HEK293 (cell line): Measurements from ENCODE around the gene IGFN1.

ENCODE experiments used
- CTCF ChIA-PET: fragments of 350-600 bp; formaldehyde crosslinking; extraction: SDS; loops from one replicate; lab custom pipeline; 2021; ENCODE audit warnings: antibody characterized with exemption; lab: Yijun Ruan, JAX
- POLR2A ChIA-PET: fragments of 300-600 bp; formaldehyde crosslinking; extraction: SDS; loops from one replicate; lab custom pipeline; 2020; ENCODE audit warnings: antibody characterized with exemption, inconsistent platforms; lab: Yijun Ruan, JAX
- H3K27ac ChIP-seq: fragments of 200-500 bp; sonication (Bioruptor generic); 2 replicates; pipeline ENCODE4 v1.5.1; 2014; ENCODE audit warnings: low read depth, low read length, control low read depth, inconsistent platforms; ENCODE audit errors: extremely low read depth
- H3K36me3 ChIP-seq, 2 experiments: fragments of 200-500 bp in 1 of 2; sonication (Bioruptor generic) in 1 of 2; 1 replicate in 1 of 2; 2 replicates in 1 of 2; pipeline ENCODE4 v1.5.1; 2014 to 2017; ENCODE audit warnings: inconsistent platforms in 2 of 2, low read length in 2 of 2; ENCODE audit not compliant: control insufficient read depth in 2 of 2, insufficient read depth in 1 of 2
- H3K4me1 ChIP-seq: fragments of 200-500 bp; sonication (Bioruptor generic); 2 replicates; pipeline ENCODE4 v1.5.1; 2014; ENCODE audit warnings: mild to moderate bottlenecking, low read length, inconsistent platforms; ENCODE audit not compliant: control insufficient read depth, insufficient read depth
- H3K4me3 ChIP-seq: 2 replicates; pipeline ENCODE4 v1.5.1; 2011; ENCODE audit warnings: low read depth, mild to moderate bottlenecking, control low read depth, low read length, moderate library complexity
- H3K9me3 ChIP-seq: fragments of 200-500 bp; sonication (Bioruptor generic); 2 replicates; pipeline ENCODE4 v1.5.1; 2014; ENCODE audit warnings: low read depth, low read length, inconsistent platforms; ENCODE audit not compliant: control insufficient read depth, insufficient read depth
- BCL11B ChIP-seq: fragments of 450-650 bp; formaldehyde crosslinking; IDR thresholded peaks from 2 replicates; pipeline ENCODE4 v1.5.1; 2016; ENCODE audit warnings: low read depth, missing biosample characterization, missing genetic modification characterization
- TSHZ1 ChIP-seq: fragments of 450-650 bp; formaldehyde crosslinking; IDR thresholded peaks from 2 replicates; pipeline ENCODE4 v1.5.1; 2016; ENCODE audit warnings: missing biosample characterization, missing genetic modification characterization, borderline replicate concordance
- ZBTB21 ChIP-seq: fragments of 450-650 bp; formaldehyde crosslinking; IDR thresholded peaks from 2 replicates; pipeline ENCODE4 v1.5.1; 2017; ENCODE audit warnings: missing biosample characterization, missing genetic modification characterization
- ZFP37 ChIP-seq: fragments of 450-650 bp; formaldehyde crosslinking; IDR thresholded peaks from 2 replicates; pipeline ENCODE4 v1.5.1; 2016; ENCODE audit warnings: missing biosample characterization, missing genetic modification characterization
- ZNF157 ChIP-seq: fragments of 450-650 bp; formaldehyde crosslinking; IDR thresholded peaks from 2 replicates; pipeline ENCODE4 v1.5.1; 2016; ENCODE audit warnings: missing biosample characterization, missing genetic modification characterization
- ZNF16 ChIP-seq: fragments of 450-650 bp; formaldehyde crosslinking; IDR thresholded peaks from 2 replicates; pipeline ENCODE4 v1.5.1; 2016; ENCODE audit warnings: low read depth, missing biosample characterization, missing genetic modification characterization
- ZNF174 ChIP-seq: fragments of 450-650 bp; formaldehyde crosslinking; IDR thresholded peaks from 2 replicates; pipeline ENCODE4 v1.5.0; 2017; ENCODE audit warnings: missing biosample characterization, mild to moderate bottlenecking, missing genetic modification characterization
- ZNF202 ChIP-seq: fragments of 450-650 bp; formaldehyde crosslinking; IDR thresholded peaks from 2 replicates; pipeline ENCODE4 v1.5.1; 2016; ENCODE audit warnings: missing biosample characterization, missing genetic modification characterization, borderline replicate concordance
- ZNF280D ChIP-seq: fragments of 450-650 bp; formaldehyde crosslinking; IDR thresholded peaks from 2 replicates; pipeline ENCODE4 v1.5.1; 2016; ENCODE audit warnings: missing biosample characterization, missing genetic modification characterization
- ZNF366 ChIP-seq: fragments of 450-650 bp; formaldehyde crosslinking; conservative IDR thresholded peaks from 2 replicates; pipeline ENCODE4 v1.5.1; 2016; ENCODE audit warnings: missing biosample characterization, missing genetic modification characterization
- ZNF449 ChIP-seq: fragments of 450-650 bp; formaldehyde crosslinking; IDR thresholded peaks from 2 replicates; pipeline ENCODE4 v1.5.1; 2017; ENCODE audit warnings: missing biosample characterization, mild to moderate bottlenecking, missing genetic modification characterization, moderate library complexity
- ZNF501 ChIP-seq: fragments of 450-650 bp; formaldehyde crosslinking; IDR thresholded peaks from 2 replicates; pipeline ENCODE4 v1.5.1; 2016; ENCODE audit warnings: missing biosample characterization, missing genetic modification characterization
- ZNF560 ChIP-seq: fragments of 450-650 bp; formaldehyde crosslinking; IDR thresholded peaks from 2 replicates; pipeline ENCODE4 v1.5.1; 2017; ENCODE audit warnings: missing biosample characterization, missing genetic modification characterization, borderline replicate concordance
- ZNF654 ChIP-seq: fragments of 450-650 bp; formaldehyde crosslinking; IDR thresholded peaks from 2 replicates; pipeline ENCODE4 v1.5.1; 2016; ENCODE audit warnings: low read depth, missing biosample characterization, missing genetic modification characterization
- TF ChIP-seq, protein P1 (sequence below): fragments of 450-650 bp; formaldehyde crosslinking; IDR thresholded peaks from 2 replicates; pipeline ENCODE4 v1.5.1; 2016; ENCODE audit warnings: missing biosample characterization, missing genetic modification characterization
- TF ChIP-seq, protein P2 (sequence below): fragments of 450-650 bp; formaldehyde crosslinking; IDR thresholded peaks from 2 replicates; pipeline ENCODE4 v1.5.1; 2016; ENCODE audit warnings: missing biosample characterization, missing genetic modification characterization

Gene IGFN1

GRCh38 chr1:201214461-201214860 is 23.8 kb downstream of the IGFN1 start:
- H3K36me3 ChIP-seq, result no peaks in the 10 kb centered on the region
- ChIA-PET POLR2A (no interaction called here), CTCF (interaction anchor here (0.6 to 1.8 kb wide), 7 partner anchors 11 to 133 kb away, joined by 3 to 8 read pairs (median 4); no protein-coding TSS in a partner anchor)
- H3K4me1 ChIP-seq, result no peaks in the 10 kb centered on the region
- TF ChIP-seq, protein P1, sequence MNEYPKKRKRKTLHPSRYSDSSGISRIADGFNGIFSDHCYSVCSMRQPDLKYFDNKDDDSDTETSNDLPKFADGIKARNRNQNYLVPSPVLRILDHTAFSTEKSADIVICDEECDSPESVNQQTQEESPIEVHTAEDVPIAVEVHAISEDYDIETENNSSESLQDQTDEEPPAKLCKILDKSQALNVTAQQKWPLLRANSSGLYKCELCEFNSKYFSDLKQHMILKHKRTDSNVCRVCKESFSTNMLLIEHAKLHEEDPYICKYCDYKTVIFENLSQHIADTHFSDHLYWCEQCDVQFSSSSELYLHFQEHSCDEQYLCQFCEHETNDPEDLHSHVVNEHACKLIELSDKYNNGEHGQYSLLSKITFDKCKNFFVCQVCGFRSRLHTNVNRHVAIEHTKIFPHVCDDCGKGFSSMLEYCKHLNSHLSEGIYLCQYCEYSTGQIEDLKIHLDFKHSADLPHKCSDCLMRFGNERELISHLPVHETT (tag by site-specific recombination), result no peak
- TF ChIP-seq BCL11B (tag by site-specific recombination) (no peak), ZNF366 (tag by site-specific recombination) (no peak)
- TF ChIP-seq, protein P2, sequence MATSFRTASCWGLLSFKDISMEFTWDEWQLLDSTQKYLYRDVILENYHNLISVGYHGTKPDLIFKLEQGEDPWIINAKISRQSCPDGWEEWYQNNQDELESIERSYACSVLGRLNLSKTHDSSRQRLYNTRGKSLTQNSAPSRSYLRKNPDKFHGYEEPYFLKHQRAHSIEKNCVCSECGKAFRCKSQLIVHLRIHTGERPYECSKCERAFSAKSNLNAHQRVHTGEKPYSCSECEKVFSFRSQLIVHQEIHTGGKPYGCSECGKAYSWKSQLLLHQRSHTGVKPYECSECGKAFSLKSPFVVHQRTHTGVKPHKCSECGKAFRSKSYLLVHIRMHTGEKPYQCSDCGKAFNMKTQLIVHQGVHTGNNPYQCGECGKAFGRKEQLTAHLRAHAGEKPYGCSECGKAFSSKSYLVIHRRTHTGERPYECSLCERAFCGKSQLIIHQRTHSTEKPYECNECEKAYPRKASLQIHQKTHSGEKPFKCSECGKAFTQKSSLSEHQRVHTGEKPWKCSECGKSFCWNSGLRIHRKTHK (tag by site-specific recombination), result no peak
- H3K27ac ChIP-seq, result no peak overlapping the region
- no peaks in the 10 kb centered on the region for H3K9me3 ChIP-seq
- H3K4me3 ChIP-seq, result no peak overlapping the region

- TF ChIP-seq ZFP37, result no peak
- TF ChIP-seq, protein P2 (tag by site-specific recombination), result no peak
- no peak for TF ChIP-seq ZNF202 (tag by site-specific recombination)
- no peak for TF ChIP-seq ZBTB21
- no peak for TF ChIP-seq ZNF449 (tag by site-specific recombination)
- TF ChIP-seq ZNF501 (tag by site-specific recombination), result no peak
- no peak for TF ChIP-seq ZNF157 (tag by site-specific recombination)
- no peak for TF ChIP-seq TSHZ1 (tag by site-specific recombination)
- no peak for TF ChIP-seq ZNF174 (tag by site-specific recombination)
- no peak for TF ChIP-seq ZNF280D (tag by site-specific recombination)
- TF ChIP-seq ZNF654 (tag by site-specific recombination), result no peak
- no peak for TF ChIP-seq ZNF560 (tag by site-specific recombination)
- TF ChIP-seq ZNF16 (tag by site-specific recombination), result no peak
These were observed 24.3 kb downstream of the IGFN1 start for GRCh38 chr1:201214886-201215285.

More at GRCh38 chr1:201214886-201215285, 24.3 kb downstream of the IGFN1 start:
- H3K9me3 ChIP-seq, result no peaks in the 10 kb centered on the region
- no peaks in the 10 kb centered on the region for H3K4me1 ChIP-seq
- no peak overlapping the region for H3K4me3 ChIP-seq
- CTCF ChIA-PET, result interaction anchor here (0.6 to 1.8 kb wide), 7 partner anchors 10 to 132 kb away, joined by 3 to 8 read pairs (median 4); no protein-coding TSS in a partner anchor
- POLR2A ChIA-PET, result no interaction called here
- no peaks in the 10 kb centered on the region for H3K36me3 ChIP-seq
- no peak overlapping the region for H3K27ac ChIP-seq
